DMS79 (cell line): ENCODE data around the gene KLK7.

Experiments
- DNase-seq: peaks from one replicate; lab custom pipeline; 2025; lab: John Stamatoyannopoulos, UW

The KLK7 gene

DNA sequence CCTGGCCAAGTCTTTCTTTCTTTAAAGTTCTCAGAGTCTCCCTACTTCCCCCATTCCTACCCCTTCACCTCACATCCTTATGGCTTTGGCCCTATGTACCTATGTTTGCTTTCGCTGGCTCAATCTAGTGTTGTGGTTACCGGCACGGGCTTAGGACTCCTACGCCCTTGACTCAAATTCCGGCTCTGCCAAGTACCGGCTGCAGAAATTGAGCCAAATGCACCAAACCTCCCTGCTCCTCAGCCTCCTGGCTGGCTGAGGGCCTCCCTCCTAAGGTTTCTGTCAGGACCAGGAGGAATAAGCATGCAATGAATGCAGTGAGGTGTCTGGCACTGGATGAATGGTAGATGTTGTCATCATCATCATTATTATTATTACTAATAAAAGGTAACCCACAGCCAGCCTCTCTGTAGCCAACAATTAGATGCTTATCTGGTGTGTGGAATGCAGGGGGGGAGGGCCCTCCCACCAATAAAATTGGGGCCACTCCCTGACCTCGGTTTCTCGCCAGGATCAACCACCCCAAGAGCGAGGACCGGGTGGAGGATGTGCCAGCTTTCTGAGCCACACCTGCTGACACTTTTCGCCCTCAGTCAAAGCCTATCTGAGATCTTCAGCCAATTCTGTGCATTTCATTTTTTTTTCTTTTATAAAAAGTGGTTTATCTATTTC, 51.6 kb downstream of the KLK7 start:
- no peak for DNase-seq

DNA sequence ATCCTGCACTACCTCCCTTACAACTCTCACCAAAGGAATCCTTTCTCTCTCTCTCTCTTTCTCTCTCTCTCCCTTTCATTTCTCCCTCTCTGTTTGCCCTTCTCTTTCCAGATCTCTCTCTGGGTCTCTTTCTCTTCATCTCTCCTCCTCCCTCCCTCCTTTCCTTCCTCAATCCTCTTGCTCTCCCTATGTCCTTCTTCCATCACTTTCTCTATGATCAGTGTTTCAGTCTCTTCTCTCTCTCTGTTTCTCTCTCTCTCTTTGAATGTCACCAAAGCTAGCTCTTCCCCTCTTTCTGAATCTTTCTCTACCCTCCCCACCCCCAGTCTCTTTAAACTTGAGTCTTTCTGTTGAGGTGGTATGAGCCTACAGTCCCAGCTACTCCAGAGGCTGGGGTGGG, 52.7 kb downstream of the KLK7 start:
- no peak for DNase-seq

DNA sequence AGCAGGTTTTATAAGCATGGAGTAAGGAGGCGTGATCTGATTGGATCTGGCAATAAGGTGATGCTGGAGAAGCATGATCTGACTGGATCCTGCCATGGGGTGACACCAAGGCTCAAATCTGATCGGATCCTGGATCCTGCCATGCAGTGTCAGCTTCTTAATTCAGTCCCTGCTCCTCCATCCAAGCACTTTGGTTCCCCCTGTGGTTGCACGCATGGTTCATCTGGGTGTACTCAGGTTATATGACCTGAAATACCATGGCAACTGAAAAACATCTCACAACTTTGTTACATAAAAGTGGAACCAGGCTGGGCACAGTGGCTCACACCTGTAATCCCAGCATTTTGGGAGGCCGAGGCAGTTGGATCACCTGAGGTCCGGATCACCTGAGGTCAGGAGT, 54.9 kb downstream of the KLK7 start:
- DNase-seq: peak; percentile 71
